ENCODE measurements around the gene FMN1.

GRCh38 chr15:33188159-33188558 lies 6.4 kb downstream of the FMN1 start:
- TF ChIP-seq CTCF (IDR thresholded peaks at IDR 0.05): no peak
- TF ChIP-seq POLR2A (IDR thresholded peaks at IDR 0.05): no peak
- TF ChIP-seq EP300 (IDR thresholded peaks at IDR 0.05): no peak
- no peak for TF ChIP-seq POLR2AphosphoS5 (IDR thresholded peaks at IDR 0.05)

All from upper lobe of left lung (tissue), 4 donors.